CD4-positive, alpha-beta T cell (primary cell): ENCODE measurements around the gene RXRG. TPM values are rescaled to one million over a fixed set of nuclear protein-coding genes. Genes with fewer than 3 reads are reported as not detected.

Experiments used
- ATAC-seq: fragments of 200-7000 bp; cut with Tn5 transposase; one replicate; pipeline ENCODE4 v1.10.0; 2022; ENCODE audit warnings: mild to moderate bottlenecking; ENCODE audit not compliant: poor library complexity
- CTCF ChIA-PET: fragments of 350-600 bp; sonication (Branson Sonifier 250); formaldehyde crosslinking; loops from one replicate; lab custom pipeline; 2021; ENCODE audit warnings: antibody characterized with exemption, inconsistent platforms; lab: Charles Lee
- POLR2A ChIA-PET: fragments of 350-600 bp; sonication (Branson Sonifier 250); formaldehyde crosslinking; loops from one replicate; lab custom pipeline; 2021; ENCODE audit warnings: antibody characterized with exemption, inconsistent platforms; lab: Charles Lee
- DNase-seq, 14 experiments: peaks; one replicate each; pipeline ENCODE4 v3.0.0-alpha.2; 2013 to 2020; ENCODE audit warnings: mixed read lengths in 2 of 14
- H3K27ac ChIP-seq, 2 donors: one replicate each; pipeline versions ENCODE4 v1.5.1 to v1.7.0; 2013; ENCODE audit warnings: low read length in 2 of 2, low read depth in 1 of 2, mild to moderate bottlenecking in 1 of 2
- H3K27me3 ChIP-seq, 2 experiments: 1 replicate in 1 of 2; 2 replicates in 1 of 2; pipeline versions ENCODE4 v1.6.1 to v1.7.0; 2013; ENCODE audit warnings: low read length in 2 of 2, control low read depth in 1 of 2, mild to moderate bottlenecking in 1 of 2, moderate library complexity in 1 of 2; ENCODE audit not compliant: insufficient read depth in 2 of 2, control insufficient read depth in 1 of 2
- H3K36me3 ChIP-seq: one replicate; pipeline ENCODE4 v1.6.1; 2013; ENCODE audit warnings: low read length, control low read depth; ENCODE audit not compliant: insufficient read depth
- H3K4me1 ChIP-seq: one replicate; pipeline ENCODE4 v1.6.1; 2013; ENCODE audit warnings: low read length, control low read depth; ENCODE audit not compliant: insufficient read depth
- H3K4me3 ChIP-seq: one replicate; pipeline ENCODE4 v1.5.1; 2013; ENCODE audit warnings: mild to moderate bottlenecking, low read length, moderate library complexity
- H3K9me3 ChIP-seq, 2 experiments: 1 replicate in 1 of 2; 2 replicates in 1 of 2; pipeline versions ENCODE4 v1.6.1 to v1.7.0; 2013; ENCODE audit warnings: low read length in 2 of 2, mild to moderate bottlenecking in 2 of 2, control low read depth in 1 of 2, moderate library complexity in 1 of 2; ENCODE audit not compliant: control insufficient read depth in 1 of 2, insufficient read depth in 1 of 2
- H3K27ac Mint-ChIP-seq: one replicate; pipeline ENCODE4 v1.8.0; 2020; ENCODE audit warnings: mixed read lengths
- H3K27me3 Mint-ChIP-seq: one replicate; pipeline ENCODE4 v1.8.0; 2021; ENCODE audit warnings: mixed read lengths
- H3K36me3 Mint-ChIP-seq: one replicate; pipeline ENCODE4 v1.8.0; 2021; ENCODE audit warnings: low read depth, mixed read lengths
- H3K4me1 Mint-ChIP-seq: one replicate; pipeline ENCODE4 v1.8.0; 2021; ENCODE audit warnings: low read depth, mixed read lengths
- H3K4me3 Mint-ChIP-seq: one replicate; pipeline ENCODE4 v1.8.0; 2020; ENCODE audit warnings: mild to moderate bottlenecking, mixed read lengths
- H3K9me3 Mint-ChIP-seq: one replicate; pipeline ENCODE4 v1.8.0; 2020; ENCODE audit warnings: mixed read lengths
- intact Hi-C, 2 experiments: fragments of 100-400 bp; cut with DNase I in 1 of 2; cut with micrococcal nuclease in 1 of 2; formaldehyde crosslinking; loops; one replicate each; pipeline versions ENCODE4 v1.15.1 to v1.9.0; 2023 to 2025; cut with DNase I, micrococcal nuclease
- total RNA-seq, 174 experiments: library from RNA in 2 of 174; stranded (reverse) in 2 of 174; gene quantifications; one replicate each; pipeline ENCODE4 v1.2.3 and lab custom pipeline; 2021 to 2026
- TF ChIP-seq, protein P1 (sequence below): fragments of 200-600 bp; IDR thresholded peaks from one replicate; pipeline ENCODE4 v1.8.0; 2022; ENCODE audit warnings: antibody characterized with exemption, mild to moderate bottlenecking

Gene RXRG
- total RNA-seq, 2 experiments from 2014 or later = not detected

- Histone ChIP-seq H3K4me1 (peaks cover 6% of the 10 kb centered on the region), H3K27ac (no peak overlapping the region), H3K9me3 (no peaks in the 10 kb centered on the region), H3K36me3 (no peaks in the 10 kb centered on the region), H3K4me3 (no peak overlapping the region), H3K27me3 (peaks cover 19 to 43% of the 10 kb centered on the region in 2 experiments)
- TF ChIP-seq, protein P1, sequence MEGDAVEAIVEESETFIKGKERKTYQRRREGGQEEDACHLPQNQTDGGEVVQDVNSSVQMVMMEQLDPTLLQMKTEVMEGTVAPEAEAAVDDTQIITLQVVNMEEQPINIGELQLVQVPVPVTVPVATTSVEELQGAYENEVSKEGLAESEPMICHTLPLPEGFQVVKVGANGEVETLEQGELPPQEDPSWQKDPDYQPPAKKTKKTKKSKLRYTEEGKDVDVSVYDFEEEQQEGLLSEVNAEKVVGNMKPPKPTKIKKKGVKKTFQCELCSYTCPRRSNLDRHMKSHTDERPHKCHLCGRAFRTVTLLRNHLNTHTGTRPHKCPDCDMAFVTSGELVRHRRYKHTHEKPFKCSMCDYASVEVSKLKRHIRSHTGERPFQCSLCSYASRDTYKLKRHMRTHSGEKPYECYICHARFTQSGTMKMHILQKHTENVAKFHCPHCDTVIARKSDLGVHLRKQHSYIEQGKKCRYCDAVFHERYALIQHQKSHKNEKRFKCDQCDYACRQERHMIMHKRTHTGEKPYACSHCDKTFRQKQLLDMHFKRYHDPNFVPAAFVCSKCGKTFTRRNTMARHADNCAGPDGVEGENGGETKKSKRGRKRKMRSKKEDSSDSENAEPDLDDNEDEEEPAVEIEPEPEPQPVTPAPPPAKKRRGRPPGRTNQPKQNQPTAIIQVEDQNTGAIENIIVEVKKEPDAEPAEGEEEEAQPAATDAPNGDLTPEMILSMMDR = no peak
- ChIA-PET CTCF (interaction anchor here (1.0 kb wide), 1 partner anchor 12 kb away, joined by 3 read pairs; no protein-coding TSS in a partner anchor), POLR2A (no interaction called here)
- Mint-ChIP-seq H3K27me3 (peaks cover 76% of the 10 kb centered on the region), H3K27ac (no peak overlapping the region), H3K36me3 (no peaks in the 10 kb centered on the region), H3K4me1 (no peaks in the 10 kb centered on the region), H3K9me3 (no peaks in the 10 kb centered on the region), H3K4me3 (no peak overlapping the region)
- intact Hi-C loops = no loop called here
- ATAC-seq (no peak), DNase-seq (no peak)
These were observed 80.3 kb downstream of the RXRG start for GRCh38 chr1:165364568-165365133.

DNA sequence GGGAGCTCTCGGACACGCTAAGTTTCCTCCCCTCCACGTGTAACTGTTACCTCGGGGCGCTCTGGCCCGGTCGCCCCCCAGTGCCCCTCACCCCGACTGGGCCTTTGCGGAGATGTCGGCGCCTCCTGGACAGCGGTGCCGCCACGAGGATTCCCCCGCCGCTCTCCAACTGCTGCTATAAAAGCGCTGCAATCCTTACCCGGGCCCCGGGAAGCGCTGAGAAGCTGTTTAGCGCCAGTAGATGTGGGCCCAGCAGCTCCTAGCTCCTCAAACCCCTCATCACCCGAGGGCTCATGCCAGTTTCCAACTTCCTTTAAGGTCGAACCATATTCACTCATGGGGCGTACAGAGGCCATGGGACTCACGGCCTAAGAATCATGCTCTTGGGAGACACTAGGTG is 88.0 kb downstream of the RXRG start:
- Histone ChIP-seq H3K27ac (no peak overlapping the region), H3K36me3 (no peaks in the 10 kb centered on the region), H3K4me1 (no peaks in the 10 kb centered on the region), H3K27me3 (peaks cover 52 to 81% of the 10 kb centered on the region in 2 experiments), H3K9me3 (peaks cover 0 to 25% of the 10 kb centered on the region in 2 experiments), H3K4me3 (no peak overlapping the region)
- DNase-seq (no peak), ATAC-seq (no peak)
- intact Hi-C loops = no loop called here
- Mint-ChIP-seq H3K36me3 (no peaks in the 10 kb centered on the region), H3K27me3 (peaks cover 85% of the 10 kb centered on the region), H3K9me3 (no peaks in the 10 kb centered on the region), H3K27ac (no peak overlapping the region), H3K4me3 (no peak overlapping the region), H3K4me1 (peaks cover 5% of the 10 kb centered on the region)
- ChIA-PET POLR2A (no interaction called here), CTCF (no interaction called here)
- TF ChIP-seq, protein P1 = no peak

GRCh38 chr1:165355977-165356811 is 88.7 kb downstream of the RXRG start, which contains the start of gene LMX1A:
Gene LMX1A, minus strand, starts transcription at chr1:165356715. Its CDS starts 1,156 bp downstream, at chr1:165355559.
- TF ChIP-seq, protein P1 = no peak
- DNase-seq (no peak), ATAC-seq (no peak)
- H3K4me1 Mint-ChIP-seq = peaks cover 5% of the 10 kb centered on the region
- no peak within 1 kb of the TSS for H3K4me3 Mint-ChIP-seq
- POLR2A ChIA-PET = no interaction called here
- CTCF ChIA-PET = no interaction called here
- peaks cover 86% of the 10 kb centered on the region for H3K27me3 Mint-ChIP-seq
- H3K36me3 Mint-ChIP-seq = no peaks in the 10 kb centered on the region
- peaks cover 50 to 83% of the 10 kb centered on the region in 2 experiments for H3K27me3 ChIP-seq
- H3K27ac Mint-ChIP-seq = no peak within 1 kb of the TSS
- no peak within 1 kb of the TSS for H3K4me3 ChIP-seq
- H3K9me3 ChIP-seq = peaks cover 0 to 25% of the 10 kb centered on the region in 2 experiments
- no peak within 1 kb of the TSS for H3K27ac ChIP-seq
- H3K9me3 Mint-ChIP-seq = no peaks in the 10 kb centered on the region
- no peaks in the 10 kb centered on the region for H3K4me1 ChIP-seq
- no peaks in the 10 kb centered on the region for H3K36me3 ChIP-seq
- intact Hi-C loops = no loop called here
